HL-60 (cell line): ENCODE data around the gene KIF25.

Source experiments
- DNase-seq, 2 experiments: peaks; one replicate each; pipeline ENCODE4 v3.0.0-alpha.2; 2010 to 2020; ENCODE audit warnings: low read depth in 1 of 2, low spot score in 1 of 2
- H3K27ac ChIP-seq: fragments of 250-450 bp; sonication (Bioruptor Pico); replicated peaks from 2 replicates; pipeline ENCODE4 v1.5.1; 2020; ENCODE audit warnings: mild to moderate bottlenecking, moderate library complexity
- H3K27me3 ChIP-seq: fragments of 250-450 bp; sonication (Bioruptor Pico); 2 replicates; pipeline ENCODE4 v1.5.1; 2021; ENCODE audit warnings: mild to moderate bottlenecking, moderate library complexity; ENCODE audit not compliant: insufficient read depth, poor library complexity, severe bottlenecking
- H3K4me3 ChIP-seq: replicated peaks from 2 replicates; pipeline ENCODE4 v1.5.1; 2011; ENCODE audit warnings: mild to moderate bottlenecking, control low read depth, low read length; ENCODE audit not compliant: insufficient read depth
- CTCF ChIP-seq: IDR thresholded peaks from one replicate; pipeline ENCODE4 v1.5.1; 2011; ENCODE audit warnings: low read length, control low read depth, inconsistent platforms; ENCODE audit not compliant: insufficient read depth
- GABPA ChIP-seq: IDR thresholded peaks from 2 replicates; pipeline ENCODE4 v1.6.1; 2012; ENCODE audit warnings: low read depth
- POLR2AphosphoS5 ChIP-seq: IDR thresholded peaks from 2 replicates; pipeline ENCODE4 v1.6.1; 2012; ENCODE audit warnings: low read depth
- REST ChIP-seq: IDR thresholded peaks from 2 replicates; pipeline ENCODE4 v1.6.1; 2012; ENCODE audit warnings: low read depth; ENCODE audit not compliant: insufficient replicate concordance
- SPI1 ChIP-seq: IDR thresholded peaks from 2 replicates; pipeline ENCODE4 v1.6.1; 2012; ENCODE audit warnings: low read depth, mild to moderate bottlenecking, borderline replicate concordance

The KIF25 gene

GRCh38 chr6:167960579-167960978 is 36.9 kb upstream of the KIF25 start:
- no peak for TF ChIP-seq SPI1
- Histone ChIP-seq H3K4me3 (no peak overlapping the region), H3K27me3 (peaks cover 6% of the 10 kb centered on the region), H3K27ac (no peak overlapping the region)
- no peak for DNase-seq

- TF ChIP-seq GABPA (no peak), REST (no peak), SPI1 (no peak), CTCF (no peak), POLR2AphosphoS5 (no peak)
- H3K27me3 ChIP-seq: peaks cover 6% of the 10 kb centered on the region
- no peak for DNase-seq
- no peak overlapping the region for H3K27ac ChIP-seq
- H3K4me3 ChIP-seq: no peak overlapping the region
Observed at GRCh38 chr6:167962711-167963110, 34.8 kb upstream of the KIF25 start.

- DNase-seq: no peak
- Histone ChIP-seq H3K4me3 (no peak overlapping the region), H3K27ac (no peak overlapping the region), H3K27me3 (peaks cover 6% of the 10 kb centered on the region)
- TF ChIP-seq CTCF (no peak), GABPA (no peak), POLR2AphosphoS5 (no peak), SPI1 (no peak), REST (no peak)
Observed at GRCh38 chr6:167963589-167964057, 33.8 kb upstream of the KIF25 start.

GRCh38 chr6:167965592-167966539 is 31.6 kb upstream of the KIF25 start:
- no peak for DNase-seq
- H3K4me3 ChIP-seq: no peak overlapping the region
- no peak for TF ChIP-seq GABPA
- no peaks in the 10 kb centered on the region for H3K27me3 ChIP-seq
- H3K27ac ChIP-seq: no peak overlapping the region

- no peak overlapping the region for H3K4me3 ChIP-seq
- no peak for DNase-seq
- H3K27me3 ChIP-seq: no peaks in the 10 kb centered on the region
- no peak for TF ChIP-seq REST
- no peak for TF ChIP-seq SPI1
- no peak for TF ChIP-seq GABPA
- TF ChIP-seq CTCF: no peak
- TF ChIP-seq POLR2AphosphoS5: no peak
- no peak overlapping the region for H3K27ac ChIP-seq
Observed at GRCh38 chr6:167966540-167966905, 30.9 kb upstream of the KIF25 start.
